IMR-90 (cell line): ENCODE results near the gene TRDN. TPM values are rescaled to one million over a fixed set of nuclear protein-coding genes. Genes with fewer than 3 reads are reported as not detected.

ENCODE experiments used
- ATAC-seq: fragments of 200-7000 bp; cut with Tn5 transposase; 2 replicates; pipeline ENCODE4 v1.9.1; 2020; ENCODE audit warnings: low read depth, mild to moderate bottlenecking, moderate library complexity
- BruUV-seq: library from RNA; stranded (reverse); fragments of 400-500 nt; replicated peaks from 2 replicates; lab custom pipeline; 2021; lab: Mats Ljungman, UMichigan
- CTCF ChIA-PET: fragments of 300-600 bp; formaldehyde crosslinking; extraction: SDS; loops from one replicate; lab custom pipeline; 2021; ENCODE audit warnings: antibody characterized with exemption; lab: Yijun Ruan, JAX
- POLR2A ChIA-PET: fragments of 300-600 bp; sonication (Branson Sonifier 250); formaldehyde crosslinking; loops from one replicate; lab custom pipeline; 2022; ENCODE audit warnings: antibody characterized with exemption; ENCODE audit not compliant: unreplicated experiment; lab: Charles Lee
- DNase-seq: peaks from one replicate; pipeline ENCODE4 v3.0.0; 2013
- H2AFZ ChIP-seq: replicated peaks from 2 replicates; pipeline ENCODE3; 2013; ENCODE audit warnings: low read length, mild to moderate bottlenecking; ENCODE audit not compliant: poor library complexity
- H2AK5ac ChIP-seq: 2 replicates; pipeline ENCODE4 v1.6.1; 2013; ENCODE audit warnings: low read depth, low read length, inconsistent platforms
- H2AK9ac ChIP-seq: replicated peaks from 2 replicates; pipeline ENCODE3; 2013; ENCODE audit warnings: mild to moderate bottlenecking, low read depth, low read length, moderate library complexity; ENCODE audit not compliant: poor library complexity
- H2BK120ac ChIP-seq: 2 replicates; pipeline ENCODE4 v1.6.1; 2013; ENCODE audit warnings: low read depth, low read length, inconsistent platforms
- H2BK15ac ChIP-seq: 3 replicates; pipeline ENCODE4 v1.6.1; 2013; ENCODE audit warnings: low read depth, low read length, inconsistent platforms
- H2BK20ac ChIP-seq: 2 replicates; pipeline ENCODE4 v1.6.1; 2013; ENCODE audit warnings: low read depth, mild to moderate bottlenecking, inconsistent platforms, low read length, moderate library complexity
- H2BK5ac ChIP-seq: 2 replicates; pipeline ENCODE4 v1.6.1; 2013; ENCODE audit warnings: mild to moderate bottlenecking, low read depth, low read length, inconsistent platforms; ENCODE audit not compliant: poor library complexity, severe bottlenecking
- H3K14ac ChIP-seq: replicated peaks from 2 replicates; pipeline ENCODE4 v1.6.1; 2013; ENCODE audit warnings: low read depth, low read length, inconsistent platforms
- H3K18ac ChIP-seq: 2 replicates; pipeline ENCODE4 v1.6.1; 2013; ENCODE audit warnings: low read depth, low read length, control low read depth
- H3K23ac ChIP-seq: 2 replicates; pipeline ENCODE4 v1.6.1; 2013; ENCODE audit warnings: low read depth, low read length, inconsistent platforms
- H3K27ac ChIP-seq: 2 replicates; pipeline ENCODE4 v1.5.1; 2013; ENCODE audit warnings: mild to moderate bottlenecking, control low read depth, low read length; ENCODE audit not compliant: insufficient read depth
- H3K27me3 ChIP-seq: 2 replicates; pipeline ENCODE4 v1.6.1; 2013; ENCODE audit warnings: low read length; ENCODE audit not compliant: control insufficient read depth, insufficient read depth
- H3K36me3 ChIP-seq: 2 replicates; pipeline ENCODE4 v1.6.1; 2013; ENCODE audit warnings: low read length, mixed read lengths; ENCODE audit not compliant: control insufficient read depth, insufficient read depth
- H3K4ac ChIP-seq: 2 replicates; pipeline ENCODE4 v1.6.1; 2013; ENCODE audit warnings: low read depth, low read length, inconsistent platforms
- H3K4me1 ChIP-seq: 2 replicates; pipeline ENCODE4 v1.6.1; 2013; ENCODE audit warnings: low read length, mixed read lengths; ENCODE audit not compliant: control insufficient read depth, insufficient read depth
- H3K4me2 ChIP-seq: 2 replicates; pipeline ENCODE4 v1.6.1; 2013; ENCODE audit warnings: low read depth, mild to moderate bottlenecking, control low read depth, low read length, moderate library complexity
- H3K4me3 ChIP-seq: 2 replicates; pipeline ENCODE4 v1.5.1; 2013; ENCODE audit warnings: low read depth, mild to moderate bottlenecking, control low read depth, low read length, moderate library complexity; ENCODE audit not compliant: insufficient read depth
- H3K56ac ChIP-seq: 2 replicates; pipeline ENCODE4 v1.6.1; 2013; ENCODE audit warnings: low read length, inconsistent platforms; ENCODE audit not compliant: insufficient read depth; ENCODE audit errors: extremely low read depth
- H3K79me1 ChIP-seq, 2 experiments: 2 replicates each; pipeline ENCODE4 v1.6.1; 2013; ENCODE audit warnings: low read length in 2 of 2, inconsistent platforms in 1 of 2, low read depth in 1 of 2
- H3K9ac ChIP-seq: 2 replicates; pipeline ENCODE4 v1.6.1; 2013; ENCODE audit warnings: low read depth, low read length, control low read depth
- H3K9me1 ChIP-seq: 2 replicates; pipeline ENCODE4 v1.6.1; 2013; ENCODE audit warnings: low read length, inconsistent platforms; ENCODE audit not compliant: insufficient read depth
- H3K9me3 ChIP-seq: 2 replicates; pipeline ENCODE4 v1.6.1; 2013; ENCODE audit warnings: low read length; ENCODE audit not compliant: control insufficient read depth, insufficient read depth
- H4K20me1 ChIP-seq: 2 replicates; pipeline ENCODE4 v1.6.1; 2013; ENCODE audit warnings: low read length, inconsistent platforms; ENCODE audit not compliant: insufficient read depth
- H4K5ac ChIP-seq: 2 replicates; pipeline ENCODE4 v1.6.1; 2013; ENCODE audit warnings: mild to moderate bottlenecking, low read depth, low read length, control low read depth
- H4K8ac ChIP-seq, 2 experiments: 2 replicates each; pipeline ENCODE4 v1.6.1; 2013; ENCODE audit warnings: low read depth in 2 of 2, low read length in 2 of 2, control low read depth in 1 of 2, inconsistent platforms in 1 of 2
- H4K91ac ChIP-seq: 2 replicates; pipeline ENCODE4 v1.6.1; 2013; ENCODE audit warnings: low read depth, low read length, inconsistent platforms; ENCODE audit not compliant: insufficient read depth
- CEBPB ChIP-seq: IDR thresholded peaks from 2 replicates; pipeline ENCODE4 v1.6.1; 2012; ENCODE audit warnings: low read depth, low read length, improper control_type of control experiment
- CHD1 ChIP-seq: IDR thresholded peaks from 2 replicates; pipeline ENCODE4 v1.6.1; 2012; ENCODE audit warnings: low read depth, low read length, improper control_type of control experiment
- ELK1 ChIP-seq: fragments of 150-350 bp; IDR thresholded peaks from 2 replicates; pipeline ENCODE4 v1.6.1; 2016; ENCODE audit warnings: low read depth, mild to moderate bottlenecking, low read length, moderate library complexity, borderline replicate concordance
- FOS ChIP-seq: fragments of 150-350 bp; IDR thresholded peaks from 2 replicates; pipeline ENCODE4 v1.6.1; 2016; ENCODE audit warnings: low read depth, low read length
- MAFK ChIP-seq: IDR thresholded peaks from 2 replicates; pipeline ENCODE4 v1.6.1; 2012; ENCODE audit warnings: low read depth, low read length, improper control_type of control experiment
- MAZ ChIP-seq: IDR thresholded peaks from 2 replicates; pipeline ENCODE4 v1.6.1; 2012; ENCODE audit warnings: low read depth, mild to moderate bottlenecking, low read length, improper control_type of control experiment, moderate library complexity, borderline replicate concordance
- NFE2L2 ChIP-seq: fragments of 150-350 bp; IDR thresholded peaks from 2 replicates; pipeline ENCODE4 v1.6.1; 2016; ENCODE audit warnings: low read depth, mild to moderate bottlenecking, low read length
- RCOR1 ChIP-seq: IDR thresholded peaks from 2 replicates; pipeline ENCODE4 v1.6.1; 2012; ENCODE audit warnings: mild to moderate bottlenecking, low read length, improper control_type of control experiment; ENCODE audit not compliant: insufficient replicate concordance
- RFX5 ChIP-seq: IDR thresholded peaks from 2 replicates; pipeline ENCODE4 v1.8.0; 2012; ENCODE audit warnings: low read depth, mild to moderate bottlenecking, low read length, moderate library complexity
- WGBS, 2 experiments: methylation state at CpG; one replicate each; pipeline versions ENCODE4 v1.1.5 to v1.1.7; 2013; ENCODE audit warnings: missing lambda C conversion rate in 2 of 2; ENCODE audit not compliant: insufficient read length in 1 of 2; ENCODE audit errors: extremely low coverage in 2 of 2; 5-methylcytosine and 5-hydroxymethylcytosine counted together
- dilution Hi-C: fragments of 300-500 bp; cut with HindIII; formaldehyde crosslinking; loops from one replicate; pipeline ENCODE4 v1.14.3; 2018; ENCODE audit warnings: low sequenced_read_pairs; ENCODE audit not compliant: unreplicated experiment
- in situ Hi-C: fragments of 300-500 bp; cut with MboI; formaldehyde crosslinking; loops from 3 replicates; pipeline ENCODE4 v1.14.3; 2019; ENCODE audit warnings: low sequenced_read_pairs, inconsistent platforms, mixed read lengths
- intact Hi-C: fragments of 100-400 bp; cut with micrococcal nuclease; formaldehyde crosslinking; loops from 2 replicates; pipeline ENCODE4 v1.10.0; 2022
- polyA plus RNA-seq, 3 experiments: library from polyadenylated mRNA; depleted of rRNA; stranded (reverse); fragments of >200 nt; gene quantifications; 2 replicates each; pipeline ENCODE4 v1.2.3, GENCODE V29; 2012; ENCODE audit warnings: low replicate concordance in 1 of 3
- total RNA-seq: library from RNA; depleted of rRNA; stranded (reverse); fragments of >200 nt; gene quantifications from 2 replicates; pipeline ENCODE4 v1.2.3, GENCODE V29; 2012
- TF ChIP-seq, protein P1 (sequence below): fragments of 150-350 bp; IDR thresholded peaks from 2 replicates; pipeline ENCODE4 v1.6.1; 2017; ENCODE audit warnings: mild to moderate bottlenecking, antibody characterized with exemption, low read length, low read depth

Gene TRDN
- total and polyA plus RNA-seq, 2 of the 4 experiments (the other 2 are of a cell fraction), result not detected

DNA sequence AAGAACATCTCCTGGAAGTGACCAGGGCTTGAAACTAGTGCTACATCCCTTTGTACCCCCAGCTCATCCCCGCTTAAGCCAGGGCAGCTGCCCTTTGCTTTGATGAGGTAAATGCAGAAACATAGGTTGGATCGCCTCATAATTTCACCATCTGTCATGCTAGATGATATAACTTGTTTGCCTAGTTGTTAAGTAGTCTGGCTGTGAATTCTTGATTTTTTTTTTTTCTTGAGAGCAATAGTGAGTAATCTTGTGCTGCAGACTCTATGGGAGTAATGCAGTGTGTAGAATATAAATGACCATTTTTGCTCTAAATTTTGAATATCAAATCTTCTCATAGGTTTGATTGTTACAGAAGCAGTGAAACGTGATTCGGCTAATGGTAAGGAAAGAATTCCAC, 4.1 kb downstream of the TRDN start:
- no peak overlapping the region for H2AK9ac ChIP-seq
- no peak overlapping the region for H3K27ac ChIP-seq
- no peak for ATAC-seq
- no peak overlapping the region for H3K9ac ChIP-seq
- no peak overlapping the region for H3K14ac ChIP-seq
- dilution Hi-C loops (no loop called here), intact Hi-C loops (no loop called here), in situ Hi-C loops (no loop called here)
- H3K4me2 ChIP-seq, result no peak overlapping the region
- H4K20me1 ChIP-seq, result no peaks in the 10 kb centered on the region
- no peaks in the 10 kb centered on the region for H3K36me3 ChIP-seq
- DNase-seq, result no peak
- H4K8ac ChIP-seq, result no peak overlapping the region
- no peak overlapping the region for H3K23ac ChIP-seq
- H2AFZ ChIP-seq, result no peak overlapping the region
- H3K4me1 ChIP-seq, result no peaks in the 10 kb centered on the region
- H3K4me3 ChIP-seq, result no peak overlapping the region
- no peaks in the 10 kb centered on the region for H3K27me3 ChIP-seq
- H2BK15ac ChIP-seq, result no peak overlapping the region
- WGBS, 2 experiments, result no CpG with 5 or more reads among the region's 4 CpGs
- CTCF ChIA-PET, result no interaction called here
- no peak overlapping the region for H2AK5ac ChIP-seq
- no peak overlapping the region for H2BK5ac ChIP-seq
- no TSS peak for BruUV-seq
- H3K4ac ChIP-seq, result no peak overlapping the region
- H3K9me3 ChIP-seq, result 0 out of 2 replicates have a peak, but pooled peaks cover 2% of the 10 kb centered on the region
- H2BK120ac ChIP-seq, result no peak overlapping the region
- H4K91ac ChIP-seq, result no peak overlapping the region
- H4K5ac ChIP-seq, result no peak overlapping the region
- no peak overlapping the region for H2BK20ac ChIP-seq
- no peaks in the 10 kb centered on the region for H3K79me1 ChIP-seq
- TF ChIP-seq FOS, result no peak
- no peak for TF ChIP-seq CEBPB
- TF ChIP-seq NFE2L2, result no peak
- TF ChIP-seq RCOR1, result no peak
- TF ChIP-seq RFX5, result no peak
- no peak for TF ChIP-seq ELK1
- TF ChIP-seq CHD1, result no peak
- no peak for TF ChIP-seq MAFK
- TF ChIP-seq, protein P1, sequence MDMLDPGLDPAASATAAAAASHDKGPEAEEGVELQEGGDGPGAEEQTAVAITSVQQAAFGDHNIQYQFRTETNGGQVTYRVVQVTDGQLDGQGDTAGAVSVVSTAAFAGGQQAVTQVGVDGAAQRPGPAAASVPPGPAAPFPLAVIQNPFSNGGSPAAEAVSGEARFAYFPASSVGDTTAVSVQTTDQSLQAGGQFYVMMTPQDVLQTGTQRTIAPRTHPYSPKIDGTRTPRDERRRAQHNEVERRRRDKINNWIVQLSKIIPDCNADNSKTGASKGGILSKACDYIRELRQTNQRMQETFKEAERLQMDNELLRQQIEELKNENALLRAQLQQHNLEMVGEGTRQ, result no peak
- TF ChIP-seq MAZ, result no peak
- no peak overlapping the region for H3K18ac ChIP-seq
- H3K56ac ChIP-seq, result no peak overlapping the region
- POLR2A ChIA-PET, result no interaction called here
- H3K9me1 ChIP-seq, result no peaks in the 10 kb centered on the region
